Heart right ventricle (tissue), 16 donors: Measurements from ENCODE around the gene ANXA11. TPM values are rescaled to one million over a fixed set of nuclear protein-coding genes. Genes with fewer than 3 reads are reported as not detected.
A peak's percentile ranks its signal among the peaks of the same experiment; 100 is the strongest.

Experiments used
- ATAC-seq, 8 donors: fragments of 200-7000 bp; cut with Tn5 transposase; one replicate each; pipeline ENCODE4 v1.9.1; 2020; ENCODE audit warnings: mild to moderate bottlenecking in 8 of 8, moderate library complexity in 8 of 8, moderate number of reproducible peaks in 1 of 8
- DNase-seq, 2 donors: peaks; one replicate each; pipeline ENCODE4 v3.0.0-alpha.2; 2020
- H3K27ac ChIP-seq, 10 donors: fragments of 200-600 bp; sonication (generic) in 2 of 10; one replicate each; pipeline versions ENCODE4 v1.5.0 to v1.8.0; 2020 to 2022; ENCODE audit warnings: mild to moderate bottlenecking in 3 of 10
- H3K27me3 ChIP-seq, 7 donors: fragments of 200-600 bp; one replicate each; pipeline ENCODE4 v1.8.0; 2021 to 2022; ENCODE audit warnings: mild to moderate bottlenecking in 2 of 7
- H3K36me3 ChIP-seq, 9 donors: fragments of 200-600 bp; sonication (generic) in 1 of 9; one replicate each; pipeline versions ENCODE4 v1.5.0 to v1.8.0; 2020 to 2022; ENCODE audit warnings: mild to moderate bottlenecking in 2 of 9
- H3K4me1 ChIP-seq, 9 donors: fragments of 200-600 bp; sonication (generic) in 1 of 9; one replicate each; pipeline versions ENCODE4 v1.5.0 to v1.8.0; 2020 to 2022; ENCODE audit warnings: mild to moderate bottlenecking in 4 of 9
- H3K4me3 ChIP-seq, 10 donors: fragments of 200-600 bp; sonication (generic) in 2 of 10; one replicate each; pipeline versions ENCODE4 v1.5.0 to v1.8.0; 2020 to 2022; ENCODE audit warnings: mild to moderate bottlenecking in 7 of 10, moderate library complexity in 2 of 10
- H3K9me3 ChIP-seq, 11 donors: fragments of 200-600 bp in 10 of 11; sonication (generic) in 2 of 11; one replicate each; pipeline versions ENCODE4 v1.5.0 to v1.8.0; 2013 to 2022; ENCODE audit warnings: mild to moderate bottlenecking in 2 of 11, control low read depth in 1 of 11, moderate library complexity in 1 of 11
- CTCF ChIP-seq, 9 donors: fragments of 200-600 bp; sonication (generic) in 2 of 9; IDR thresholded peaks; one replicate each; pipeline versions ENCODE4 v1.5.0 to v1.8.0; 2021 to 2022; ENCODE audit warnings: antibody characterized with exemption in 9 of 9, mild to moderate bottlenecking in 5 of 9, moderate library complexity in 1 of 9
- WGBS, 2 donors: extraction: QIAGEN DNeasy Blood & Tissue Kit; methylation state at CpG; one replicate each; pipeline ENCODE4 v1.1.7; 2013; ENCODE audit warnings: inconsistent platforms in 1 of 2; 5-methylcytosine and 5-hydroxymethylcytosine counted together
- intact Hi-C, 10 donors: fragments of 100-400 bp; cut with DNase I; formaldehyde crosslinking; loops; one replicate each; pipeline versions ENCODE4 v1.11.1 to v1.14.2; 2022
- polyA plus RNA-seq, 2 donors: library from polyadenylated mRNA; stranded (reverse); fragments of 200-250 nt; gene quantifications; one replicate each; pipeline ENCODE4 v1.2.3, GENCODE V29; 2013
- total RNA-seq, 10 donors: library from RNA; stranded (reverse); fragmentation: NEBNext Ultra II Directional in 3 of 10; extraction: Animal tissue kit (Norgen Biotek cat#: 25700) in 3 of 10; gene quantifications; one replicate each; pipeline versions ENCODE4 v1.2.1 to v1.2.4, GENCODE V29; 2021 to 2023
- donor health status: Arrhythmogenic right ventricular cardiomyopathy.
- donor health status: ischemic (EF 13 %, LVEDD 7.1; RV severe dilation, severe dysfunction).
- donor health status: healthy with polysubstance abuse.
- donor health status: DM: no; HTN: yes; CAD: no.
- donor health status: DM: no; HTN: no; CAD: no.
- donor health status: ischemic (EF 25% LVEDD 6.9; RV normal size, moderate dysfunction).
- donor health status: ischemic (EF 25% LVEDD 5.7; RV mildly dilated, moderate dysfunction).
- donor health status: healthy.
- donor health status: DM: yes; HTN: yes; CAD: no.
- donor health status: Ischemic cardiomyopathy.
- donor health status: ischemic (EF 35%, LVEDD 5.7; RV mildly dilated, moderate dysfunction).
- donor health status: nonischemic (EF 11% LVEDD 7.7; RV severe dilation, severe dysfunction).
- donor health status: DM: yes; HTN: yes; CAD: no.
- donor health status: PGD.
- donor health status: ischemic (EF 29% LVEDD 5.4; RV normal size, mild dysfunction).
- donor health status: nonischemic (EF 23%, LVEDD 6.1; RV moderate dilation, normal function).

The ANXA11 gene
- total and polyA plus RNA-seq, 12 donors: 160 to 1,089 (median 422) TPM

- peak overlapping the region; percentile 44 to 90 (median 80) for H3K27ac ChIP-seq
- peak overlapping the region in 1 of 10 donors; percentile 25 for H3K4me3 ChIP-seq
- WGBS, 2 donors: 20 to 24% methylated on average over 14 of the region's 14 CpGs
- H3K27me3 ChIP-seq: no peaks in the 10 kb centered on the region
- TF ChIP-seq CTCF (IDR thresholded peaks at IDR 0.05): no peak
- peaks cover 0 to 100% (median 71%) of the 10 kb centered on the region in 9 donors for H3K36me3 ChIP-seq
- H3K4me1 ChIP-seq: peaks cover 9 to 71% (median 53%) of the 10 kb centered on the region in 9 donors
- H3K9me3 ChIP-seq: no peaks in the 10 kb centered on the region
- intact Hi-C loops: loop anchor here in 4 of 10 donors (2.0 to 5.0 kb wide), 3 partner anchors 44 to 49 kb away; partner anchors contain the start of gene ANXA11 (in 2 of the 4)
- peak; percentile 89 to 96 (median 94) for ATAC-seq
- DNase-seq: peak; percentile 84 to 94
Observed at GRCh38 chr10:80158598-80159127, 46.7 kb downstream of the ANXA11 start.

GRCh38 chr10:80158126-80158525 lies 47.2 kb downstream of the ANXA11 start:
- intact Hi-C loops: loop anchor here in 4 of 10 donors (2.0 to 5.0 kb wide), 3 partner anchors 44 to 49 kb away; partner anchors contain the start of gene ANXA11 (in 2 of the 4)
- H3K27ac ChIP-seq: peak overlapping the region; percentile 44 to 90 (median 80)
- 49 to 51% methylated on average over 5 of the region's 5 CpGs for WGBS, 2 donors
- peak; percentile 3 to 32 (median 23) for ATAC-seq
- H3K27me3 ChIP-seq: no peaks in the 10 kb centered on the region
- H3K4me1 ChIP-seq: peaks cover 9 to 65% (median 50%) of the 10 kb centered on the region in 9 donors
- DNase-seq: no peak
- no peak for TF ChIP-seq CTCF (IDR thresholded peaks at IDR 0.05)
- peaks cover 0 to 100% (median 69%) of the 10 kb centered on the region in 9 donors for H3K36me3 ChIP-seq
- no peaks in the 10 kb centered on the region for H3K9me3 ChIP-seq
- no peak overlapping the region for H3K4me3 ChIP-seq

GRCh38 chr10:80157561-80157960 lies 47.8 kb downstream of the ANXA11 start:
- TF ChIP-seq CTCF (IDR thresholded peaks at IDR 0.05): no peak
- H3K4me1 ChIP-seq: peaks cover 9 to 60% (median 49%) of the 10 kb centered on the region in 9 donors
- intact Hi-C loops: loop anchor here in 3 of 10 donors (5.0 kb wide), 2 partner anchors 45 to 50 kb away; partner anchors contain the start of gene ANXA11 (in 2 of the 3)
- DNase-seq (no peak), ATAC-seq (no peak)
- peak overlapping the region in 9 of 10 donors; percentile 61 to 90 (median 81) for H3K27ac ChIP-seq
- WGBS, 2 donors: 97 to 98% methylated on average over 14 of the region's 14 CpGs
- H3K36me3 ChIP-seq: peaks cover 0 to 100% (median 66%) of the 10 kb centered on the region in 9 donors
- H3K9me3 ChIP-seq: no peaks in the 10 kb centered on the region
- no peak overlapping the region for H3K4me3 ChIP-seq
- no peaks in the 10 kb centered on the region for H3K27me3 ChIP-seq

- DNase-seq (no peak), ATAC-seq (no peak)
- intact Hi-C loops: loop anchor here in 3 of 10 donors (5.0 kb wide), 2 partner anchors 46 to 51 kb away; partner anchors contain the start of gene ANXA11 (in 2 of the 3)
- Histone ChIP-seq H3K27ac (peak overlapping the region in 4 of 10 donors; percentile 20 to 90 (median 74)), H3K27me3 (no peaks in the 10 kb centered on the region), H3K36me3 (peaks cover 0 to 100% (median 55%) of the 10 kb centered on the region in 9 donors), H3K4me3 (no peak overlapping the region), H3K4me1 (peaks cover 9 to 46% (median 38%) of the 10 kb centered on the region in 9 donors), H3K9me3 (no peaks in the 10 kb centered on the region)
- no peak for TF ChIP-seq CTCF (IDR thresholded peaks at IDR 0.05)
- 93% methylated on average over 5 of the region's 5 CpGs for WGBS, 2 donors
Observed at GRCh38 chr10:80156216-80156615, 49.1 kb downstream of the ANXA11 start.
